NCI-H748 (cell line): ENCODE measurements around the gene NOS1AP.
"Not testable (repeated sequence)": the region's sequence is repeated elsewhere in the genome, so short reads cannot be mapped to it uniquely, and the experiment has no call there.

Experiments
- DNase-seq: peaks from one replicate; lab custom pipeline; 2025; ENCODE audit not compliant: unreplicated experiment; lab: John Stamatoyannopoulos, UW

The NOS1AP gene

GRCh38 chr1:162069334-162070093, at the start of gene NOS1AP:
Gene NOS1AP (plus strand): TSS chr1:162069691. CDS start chr1:162070178, 487 bp downstream.
- DNase-seq: peak; percentile 87

GRCh38 chr1:162020150-162020549, 49.3 kb upstream of the NOS1AP start:
- DNase-seq: no peak

- no peak for DNase-seq
These were observed 48.4 kb upstream of the NOS1AP start for GRCh38 chr1:162021124-162021523.

GRCh38 chr1:162022626-162023025, 46.9 kb upstream of the NOS1AP start:
- DNase-seq: no peak

GRCh38 chr1:162023181-162023546, 46.3 kb upstream of the NOS1AP start:
- DNase-seq: no peak

GRCh38 chr1:162023547-162024501, 45.7 kb upstream of the NOS1AP start, which contains the start of gene OLFML2B:
Gene OLFML2B (minus strand): TSS chr1:162023869. CDS start chr1:162023430, 439 bp downstream.
- peak; percentile 79 for DNase-seq

- no peak for DNase-seq
These were observed 44.0 kb upstream of the NOS1AP start for GRCh38 chr1:162025541-162025940.

DNA sequence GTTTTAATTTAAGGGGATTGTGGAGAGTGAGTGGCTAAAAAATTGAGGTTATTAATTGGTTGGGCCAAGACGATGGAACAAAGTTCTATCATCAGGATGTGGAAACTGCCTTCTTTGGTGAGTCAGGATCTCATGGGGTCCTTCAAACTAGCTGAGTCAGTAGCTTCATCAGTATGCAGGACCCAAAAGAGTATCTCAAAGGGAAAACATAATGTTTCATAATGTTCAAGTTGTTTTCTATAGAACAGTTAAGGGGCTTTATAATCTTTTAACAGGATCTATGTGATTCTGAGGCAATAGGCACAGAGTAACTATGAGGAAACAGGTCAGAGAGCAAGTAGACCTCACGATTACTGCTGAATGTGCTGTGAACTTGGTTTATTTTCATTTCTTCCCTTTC, 42.6 kb upstream of the NOS1AP start:
- no peak for DNase-seq

DNA sequence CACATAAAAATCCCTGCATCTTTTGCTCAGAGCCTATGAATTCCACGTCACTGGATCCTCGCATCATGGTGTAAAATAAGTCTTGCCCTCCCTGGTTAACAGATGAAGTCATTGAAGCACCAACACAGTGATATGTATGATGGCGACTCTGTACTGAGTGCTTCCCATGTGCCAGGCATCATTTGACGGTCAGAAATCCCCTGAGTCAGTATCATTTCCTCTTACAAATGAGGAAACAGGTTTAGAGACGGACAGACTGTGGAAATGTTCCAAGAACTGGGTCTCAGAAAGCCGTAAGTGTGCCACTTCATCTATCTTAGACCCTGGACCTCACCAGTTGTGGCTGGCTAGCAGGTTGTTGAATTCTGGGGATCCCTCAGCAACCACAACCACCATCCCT, 40.8 kb upstream of the NOS1AP start:
- DNase-seq: no peak

DNA sequence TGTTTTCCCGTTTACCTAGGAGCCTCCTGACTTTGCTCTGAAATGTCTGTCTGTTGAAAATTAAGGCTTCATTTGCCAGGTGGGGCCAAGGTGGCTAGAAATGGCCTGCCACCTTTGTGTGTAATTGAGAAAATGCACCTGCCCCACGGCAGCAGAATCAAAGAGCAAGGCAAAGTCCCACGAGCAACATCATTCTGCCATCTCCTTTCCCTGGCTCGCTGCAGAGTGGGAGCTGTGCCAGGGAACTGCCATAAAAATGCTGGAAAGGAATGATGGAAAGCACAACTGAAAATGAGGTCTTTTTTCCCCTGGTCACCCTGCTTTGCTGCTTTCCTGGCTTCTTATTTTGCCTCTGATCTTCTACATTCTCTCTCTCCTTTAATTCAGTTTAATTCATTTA, 40.3 kb upstream of the NOS1AP start:
- DNase-seq: peak; percentile 15

DNA sequence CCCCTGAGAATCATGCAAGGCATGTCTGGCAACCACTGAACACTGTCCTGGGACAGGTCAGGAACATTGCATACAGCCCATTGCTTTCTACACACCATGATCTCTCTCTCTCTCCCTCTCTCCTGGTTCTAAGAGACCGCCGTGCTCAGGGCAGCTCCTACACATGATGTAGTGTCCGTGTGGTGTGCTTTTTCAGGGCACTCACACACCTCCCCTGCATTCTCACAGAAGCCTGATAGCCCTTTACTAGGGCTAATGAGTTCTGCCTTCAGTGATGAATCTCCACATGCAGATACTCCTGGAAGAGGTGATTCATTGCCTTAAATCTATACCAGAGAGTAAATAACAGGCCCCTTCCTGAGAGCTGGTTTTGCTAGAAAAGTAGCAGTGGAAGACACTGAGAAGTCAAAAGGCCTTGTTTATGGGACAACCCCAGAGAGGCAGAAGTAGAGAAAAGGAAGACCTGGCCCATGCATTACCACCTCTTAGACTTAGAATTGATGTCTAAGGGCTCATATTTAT, 38.7 kb upstream of the NOS1AP start:
- no peak for DNase-seq

DNA sequence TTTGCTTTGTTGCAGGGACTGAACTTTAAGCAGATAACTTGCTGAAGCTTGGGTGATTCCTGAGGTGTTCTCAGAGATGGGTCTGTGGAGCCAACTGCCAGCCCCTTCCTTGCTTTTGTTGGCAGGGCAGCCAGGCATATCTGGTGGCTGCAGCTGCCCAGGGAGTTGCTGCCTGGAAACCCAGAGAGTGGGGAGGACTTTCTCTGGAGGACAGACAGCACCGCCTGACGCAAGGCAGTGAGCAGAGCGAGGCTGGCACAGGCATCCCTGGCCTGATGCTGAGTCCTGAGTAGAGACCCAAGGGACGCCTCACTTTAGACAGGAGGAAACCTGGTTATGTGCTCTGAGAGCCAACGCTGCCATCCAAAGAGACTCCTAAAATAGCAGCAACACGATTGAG, 36.1 kb upstream of the NOS1AP start:
- DNase-seq: no peak

DNA sequence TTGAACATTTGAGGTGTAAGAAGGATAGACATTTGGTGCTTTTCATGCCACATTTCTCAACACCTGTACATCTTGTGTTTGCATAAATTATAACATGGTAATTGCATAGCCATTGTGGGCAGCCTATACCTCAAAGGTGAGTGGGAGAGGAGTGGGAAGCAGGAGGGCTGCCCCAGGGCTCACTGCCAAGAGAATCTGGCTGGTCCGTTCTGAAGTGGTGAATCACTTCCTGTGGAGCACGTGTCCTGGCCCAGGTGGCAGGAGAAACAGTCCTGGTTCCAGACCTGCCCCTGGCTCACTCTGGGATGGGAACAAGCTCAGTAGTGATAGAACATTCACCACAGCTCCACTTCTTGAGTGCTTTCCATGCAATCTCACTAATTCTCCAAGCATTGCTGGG, 34.2 kb upstream of the NOS1AP start:
- DNase-seq: peak; percentile 37

DNA sequence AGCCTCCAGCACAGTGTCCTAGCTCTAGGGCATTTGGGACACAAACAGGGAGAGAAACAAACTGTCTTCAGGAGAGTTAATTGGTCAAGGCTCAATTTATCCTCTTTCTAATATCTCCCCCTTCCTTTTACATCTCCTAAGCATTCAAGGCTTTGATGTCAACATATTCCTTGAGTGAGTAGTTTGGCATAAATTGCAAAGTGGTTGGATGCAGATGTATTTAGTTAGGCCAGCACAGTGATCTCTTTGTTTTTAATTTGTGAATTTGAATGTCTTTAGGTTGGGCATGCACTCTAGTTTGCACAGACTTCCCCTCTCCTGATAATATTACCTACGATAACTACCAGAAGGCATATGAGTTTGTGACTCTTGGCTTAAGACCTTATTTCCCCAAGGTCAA, 33.3 kb upstream of the NOS1AP start:
- DNase-seq: no peak

DNA sequence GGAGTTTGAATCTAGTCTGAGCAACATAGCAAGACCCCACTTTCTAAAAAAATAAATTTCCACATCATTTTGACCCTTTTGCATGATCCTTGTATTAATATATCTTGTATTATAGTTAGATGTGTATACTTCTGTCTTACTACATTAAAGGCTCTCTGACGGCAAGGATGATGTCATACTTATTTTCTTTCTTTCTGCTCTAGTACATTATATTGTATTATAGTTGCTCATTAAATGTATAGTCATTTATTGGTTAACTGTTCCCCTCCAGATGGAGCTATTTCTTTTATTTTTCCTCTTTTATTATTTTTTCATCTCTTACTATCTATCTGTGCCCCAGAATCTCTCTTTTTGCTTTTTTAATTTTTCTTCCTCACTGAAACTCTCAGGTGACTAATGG, 30.9 kb upstream of the NOS1AP start:
- DNase-seq: no peak

DNA sequence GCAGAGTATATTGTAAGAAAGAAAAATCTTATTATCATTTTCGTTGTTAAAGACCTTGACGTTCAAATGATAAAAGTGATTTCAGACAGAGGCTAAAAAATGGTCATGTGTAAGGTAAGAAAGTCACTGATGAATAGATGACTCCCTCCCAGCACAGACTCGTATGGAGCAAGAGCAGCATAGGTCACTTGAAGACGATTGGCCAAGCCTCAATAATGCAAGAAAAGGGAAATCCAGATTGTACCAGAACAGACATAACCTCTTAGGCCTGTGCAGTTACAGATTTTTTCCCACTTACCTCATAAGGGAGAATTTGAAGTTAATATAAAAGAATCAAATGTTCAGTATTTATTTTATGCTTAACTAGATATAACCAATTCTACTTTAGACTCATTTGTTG, 29.5 kb upstream of the NOS1AP start:
- DNase-seq: no peak

DNA sequence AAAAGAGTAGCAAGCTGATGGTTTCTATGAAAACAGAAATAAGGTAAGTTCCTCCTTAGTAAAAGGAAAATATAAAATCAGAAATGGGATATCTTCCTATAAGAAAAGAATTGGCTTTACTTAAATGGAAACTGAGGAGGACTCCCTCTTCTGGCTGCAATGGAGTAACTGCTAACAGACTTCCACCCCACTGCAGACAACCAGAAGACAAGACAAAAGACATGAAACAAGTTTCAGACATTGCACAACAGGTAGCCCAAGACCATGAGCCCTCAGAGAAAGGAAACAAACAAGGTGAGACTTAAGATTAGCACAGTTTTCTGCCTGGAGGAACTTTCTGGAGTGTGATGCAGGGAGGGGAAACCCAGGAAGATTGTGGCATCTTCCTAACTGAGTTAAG, 28.8 kb upstream of the NOS1AP start:
- no peak for DNase-seq

GRCh38 chr1:162042361-162042760, 27.1 kb upstream of the NOS1AP start:
- no peak for DNase-seq

DNA sequence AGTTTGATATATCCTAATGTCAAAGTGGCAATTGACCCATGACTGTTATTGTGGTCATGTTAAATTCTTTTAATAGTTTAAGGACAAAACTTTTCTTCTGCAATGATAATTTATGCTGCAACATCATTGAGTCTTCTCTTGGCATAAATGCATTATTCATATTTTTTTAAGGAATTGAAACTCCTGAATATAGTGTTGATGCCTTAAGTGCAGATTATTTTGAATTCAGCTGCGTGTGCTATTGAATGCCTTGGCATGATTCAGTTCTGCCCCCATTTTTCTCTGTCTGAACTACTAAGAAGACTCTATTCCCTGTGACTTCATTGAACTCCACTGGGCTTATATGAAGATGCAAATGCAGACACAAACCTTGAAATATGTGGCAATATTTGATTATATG, 22.6 kb upstream of the NOS1AP start:
- no peak for DNase-seq

- not testable (repeated sequence) for DNase-seq
These were observed 15.5 kb upstream of the NOS1AP start for GRCh38 chr1:162053949-162054348.

GRCh38 chr1:162055062-162055461, 14.4 kb upstream of the NOS1AP start:
- no peak for DNase-seq

DNA sequence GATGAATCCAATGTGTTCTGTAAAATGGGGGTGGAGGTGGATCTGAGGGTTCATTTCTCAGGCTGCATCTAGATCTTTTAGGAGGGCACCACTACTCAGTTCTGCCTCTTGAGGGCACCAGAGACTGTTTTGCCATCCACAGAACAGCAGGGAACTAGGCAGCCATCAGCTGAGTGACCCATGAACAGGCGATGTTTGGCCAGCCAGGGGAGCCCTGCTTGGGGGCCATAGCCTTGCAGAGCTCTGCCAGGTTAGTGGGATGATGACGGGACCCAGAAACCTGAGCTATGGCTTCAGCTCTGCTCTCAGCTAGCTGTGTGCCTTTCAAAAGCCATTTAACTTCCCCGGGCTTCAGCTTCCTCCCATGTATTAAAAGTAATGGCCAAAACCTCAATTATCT, 13.4 kb upstream of the NOS1AP start:
- peak; percentile 75 for DNase-seq
